22Rv1 (cell line): ENCODE data around the gene NID1.

ENCODE experiments used
- CTCF ChIP-seq: fragments of 450-650 bp; IDR thresholded peaks from 2 replicates; pipeline ENCODE4 v1.5.1; 2017; ENCODE audit warnings: mild to moderate bottlenecking
- ZFX ChIP-seq: fragments of 450-650 bp; IDR thresholded peaks from 2 replicates; pipeline ENCODE4 v1.6.1; 2017; ENCODE audit warnings: antibody characterized with exemption, borderline replicate concordance

- TF ChIP-seq CTCF = no peak
- TF ChIP-seq ZFX = no peak
Observed at GRCh38 chr1:235931171-235931738, 133.6 kb downstream of the NID1 start.
